HCT116 (cell line): ENCODE data around the gene PPEF1. TPM values are rescaled to one million over a fixed set of nuclear protein-coding genes. Genes with fewer than 3 reads are reported as not detected.

ENCODE experiments used
- ATAC-seq: fragments of 200-7000 bp; cut with Tn5 transposase; 2 replicates; pipeline ENCODE4 v1.9.1; 2020; ENCODE audit warnings: mild to moderate bottlenecking, moderate library complexity
- BruUV-seq: library from RNA; stranded (reverse); fragments of 400-500 nt; replicated peaks from 2 replicates; lab custom pipeline; 2021; lab: Mats Ljungman, UMichigan
- CTCF ChIA-PET: fragments of 300-600 bp; sonication (Branson Sonifier 250); formaldehyde crosslinking; loops from one replicate; lab custom pipeline; 2021; ENCODE audit warnings: antibody characterized with exemption; lab: Charles Lee
- POLR2A ChIA-PET: fragments of 300-600, 350-600 bp; sonication (Branson Sonifier 250); formaldehyde crosslinking; loops from one replicate; lab custom pipeline; 2021; ENCODE audit warnings: antibody characterized with exemption; lab: Charles Lee
- RAD21 ChIA-PET, 2 experiments: fragments of 300-600 bp; sonication (Branson Sonifier 250); formaldehyde crosslinking; loops; one replicate each; lab custom pipeline; 2023; ENCODE audit warnings: low total read pairs in 2 of 2; ENCODE audit not compliant: uncharacterized antibody in 2 of 2, unreplicated experiment in 2 of 2, low non-redundant PET in 1 of 2; lab: Charles Lee
- DNase-seq: peaks from one replicate; pipeline ENCODE4 v3.0.0-alpha.2; 2010; ENCODE audit warnings: low read depth, low spot score
- H2AFZ ChIP-seq: fragments of 200-600 bp; shearing (Covaris generic), sonication (generic); 2 replicates; pipeline ENCODE4 v1.6.1; 2017; ENCODE audit warnings: low read depth, mixed run types, mixed read lengths, antibody characterized with exemption, low read length; ENCODE audit not compliant: poor library complexity, severe bottlenecking
- H3K27ac ChIP-seq: 2 replicates; pipeline ENCODE4 v1.5.1; 2012; ENCODE audit warnings: low read depth, low read length
- H3K27me3 ChIP-seq: fragments of 200-600 bp; sonication (generic); 2 replicates; pipeline ENCODE4 v1.6.1; 2016; ENCODE audit warnings: mixed run types, low read length, mixed read lengths; ENCODE audit not compliant: insufficient read depth
- H3K36me3 ChIP-seq, 2 experiments: fragments of 200-500 bp in 1 of 2; fragments of 200-600 bp in 1 of 2; sonication (Bioruptor generic) in 1 of 2; sonication (generic) in 1 of 2; 2 replicates each; pipeline versions ENCODE4 v1.5.1 to v1.6.1; 2014 to 2016; ENCODE audit warnings: low read length in 2 of 2, inconsistent platforms in 1 of 2, mixed read lengths in 1 of 2, mixed run types in 1 of 2; ENCODE audit not compliant: insufficient read depth in 2 of 2, control insufficient read depth in 1 of 2
- H3K4me1 ChIP-seq, 2 experiments: fragments of 200-600 bp in 1 of 2; sonication (generic) in 1 of 2; 2 replicates each; pipeline versions ENCODE4 v1.5.1 to v1.6.1; 2012 to 2017; ENCODE audit warnings: low read length in 2 of 2, inconsistent platforms in 1 of 2, mild to moderate bottlenecking in 1 of 2, mixed read lengths in 1 of 2, mixed run types in 1 of 2, moderate library complexity in 1 of 2; ENCODE audit not compliant: insufficient read depth in 2 of 2, control insufficient read depth in 1 of 2
- H3K4me2 ChIP-seq: fragments of 200-600 bp; sonication (generic); 2 replicates; pipeline ENCODE4 v1.6.1; 2017; ENCODE audit warnings: mixed run types, low read length, mixed read lengths
- H3K4me3 ChIP-seq, 2 experiments: fragments of 200-600 bp in 1 of 2; sonication (generic) in 1 of 2; replicated peaks in 1 of 2; 2 replicates each; pipeline ENCODE4 v1.5.1; 2011 to 2016; ENCODE audit warnings: low read length in 2 of 2, control low read depth in 1 of 2, low read depth in 1 of 2, mild to moderate bottlenecking in 1 of 2, mixed read lengths in 1 of 2, mixed run types in 1 of 2
- H3K79me2 ChIP-seq: fragments of 200-600 bp; sonication (generic); 2 replicates; pipeline ENCODE4 v1.6.1; 2017; ENCODE audit warnings: mild to moderate bottlenecking, mixed run types, low read length, moderate library complexity, mixed read lengths; ENCODE audit not compliant: insufficient read depth
- H3K9ac ChIP-seq: fragments of 200-600 bp; sonication (generic); 2 replicates; pipeline ENCODE4 v1.6.1; 2016; ENCODE audit warnings: low read length, mixed read lengths
- H3K9me2 ChIP-seq: fragments of 200-600 bp; sonication (generic), shearing (Covaris generic); 2 replicates; pipeline ENCODE4 v1.6.1; 2017; ENCODE audit warnings: mixed run types, mild to moderate bottlenecking, moderate library complexity; ENCODE audit not compliant: insufficient read depth
- H3K9me3 ChIP-seq, 2 experiments: fragments of 200-500 bp in 1 of 2; fragments of 200-600 bp in 1 of 2; sonication (Bioruptor generic) in 1 of 2; sonication (generic) in 1 of 2; 2 replicates each; pipeline ENCODE4 v1.6.1; 2014 to 2017; ENCODE audit warnings: low read length in 2 of 2, mixed read lengths in 2 of 2, inconsistent platforms in 1 of 2, low read depth in 1 of 2, mild to moderate bottlenecking in 1 of 2, mixed run types in 1 of 2, moderate library complexity in 1 of 2; ENCODE audit not compliant: control insufficient read depth in 1 of 2, insufficient read depth in 1 of 2
- H4K20me1 ChIP-seq: fragments of 200-600 bp; sonication (generic), shearing (Covaris generic); 2 replicates; pipeline ENCODE4 v1.6.1; 2017; ENCODE audit warnings: mixed run types, mild to moderate bottlenecking, moderate library complexity; ENCODE audit not compliant: insufficient read depth
- CTCF ChIP-seq, 3 experiments: fragments of 200-600 bp in 1 of 3; sonication (generic) in 1 of 3; IDR thresholded peaks in 2 of 3; conservative IDR thresholded peaks in 1 of 3; 2 replicates each; pipeline ENCODE4 v1.5.1; 2012 to 2017; ENCODE audit warnings: low read depth in 2 of 3, low read length in 2 of 3, antibody characterized with exemption in 1 of 3, borderline replicate concordance in 1 of 3, control low read depth in 1 of 3, mild to moderate bottlenecking in 1 of 3, mixed read lengths in 1 of 3, mixed run types in 1 of 3, moderate library complexity in 1 of 3; ENCODE audit not compliant: insufficient read depth in 1 of 3
- ELF1 ChIP-seq: IDR thresholded peaks from 2 replicates; pipeline ENCODE4 v1.6.1; 2012; ENCODE audit warnings: low read depth, borderline replicate concordance
- JUND ChIP-seq: IDR thresholded peaks from 2 replicates; pipeline ENCODE4 v1.6.1; 2012
- POLR2A ChIP-seq: IDR thresholded peaks from 2 replicates; pipeline ENCODE4 v1.7.0; 2011; ENCODE audit warnings: borderline replicate concordance; ENCODE audit not compliant: insufficient read depth, insufficient read length; ENCODE audit errors: extremely low read depth
- REST ChIP-seq: IDR thresholded peaks from 2 replicates; pipeline ENCODE4 v1.6.1; 2012; ENCODE audit warnings: low read depth
- SIN3A ChIP-seq: IDR thresholded peaks from 2 replicates; pipeline ENCODE4 v1.6.1; 2012; ENCODE audit warnings: low read depth
- SP1 ChIP-seq: IDR thresholded peaks from 2 replicates; pipeline ENCODE4 v1.6.1; 2012; ENCODE audit warnings: low read depth
- intact Hi-C: fragments of 100-400 bp; cut with micrococcal nuclease; formaldehyde crosslinking; loops from 2 replicates; pipeline ENCODE4 v1.10.0; 2022
- total RNA-seq: library from RNA; stranded (reverse); gene quantifications from one replicate; pipeline ENCODE4 v1.2.1, GENCODE V29; 2021; ENCODE audit not compliant: unreplicated experiment

Gene PPEF1
- total RNA-seq, 1 experiment from 2014 or later, result not detected

- no peaks in the 10 kb centered on the region for H3K4me1 ChIP-seq
- RAD21 ChIA-PET, result no interaction called here
- intact Hi-C loops, result no loop called here
- TF ChIP-seq JUND (no peak), CTCF (IDR thresholded peaks at IDR 0.05 in 2 of 3, conservative IDR thresholded peaks at IDR 0.05 in 1 of 3; ENCODE audit: borderline replicate concordance in 1 of 3, insufficient read depth in 1 of 3, low read depth in 2 of 3, low read length in 2 of 3) (peak in 2 of 3 experiments; percentile 27 to 28; a peak in 3 of 6 replicates)
- TF ChIP-seq, all 23 proteins: peak for 1
- Histone ChIP-seq H3K27ac (no peak overlapping the region), H3K27me3 (no peaks in the 10 kb centered on the region), H3K4me3 (no peak overlapping the region), H3K9me2 (no peaks in the 10 kb centered on the region), H3K36me3 (no peaks in the 10 kb centered on the region), H3K9me3 (no peaks in the 10 kb centered on the region), H3K79me2 (no peaks in the 10 kb centered on the region), H3K4me2 (no peak overlapping the region), H2AFZ (no peak overlapping the region), H4K20me1 (no peaks in the 10 kb centered on the region), H3K9ac (no peak overlapping the region)
- peak; percentile 85 for ATAC-seq
- BruUV-seq, result no TSS peak
- ChIA-PET CTCF (no interaction called here), POLR2A (no interaction called here)
- no peak for DNase-seq
Observed at GRCh38 chrX:18664947-18665346, 42.5 kb upstream of the PPEF1 start.

- no peak overlapping the region for H3K9ac ChIP-seq
- no TSS peak for BruUV-seq
- ChIA-PET CTCF (no interaction called here), RAD21 (no interaction called here), POLR2A (no interaction called here)
- ATAC-seq (no peak), DNase-seq (no peak)
- H4K20me1 ChIP-seq, result no peaks in the 10 kb centered on the region
- H2AFZ ChIP-seq, result no peak overlapping the region
- no peaks in the 10 kb centered on the region for H3K9me3 ChIP-seq
- H3K36me3 ChIP-seq, result no peaks in the 10 kb centered on the region
- intact Hi-C loops, result no loop called here
- H3K4me1 ChIP-seq, result no peaks in the 10 kb centered on the region
- no peaks in the 10 kb centered on the region for H3K9me2 ChIP-seq
- H3K27me3 ChIP-seq, result no peaks in the 10 kb centered on the region
- no peak overlapping the region for H3K4me2 ChIP-seq
- no peak overlapping the region for H3K27ac ChIP-seq
- no peaks in the 10 kb centered on the region for H3K79me2 ChIP-seq
- no peak overlapping the region for H3K4me3 ChIP-seq
- no peak for TF ChIP-seq ELF1
- TF ChIP-seq POLR2A, result no peak
- no peak for TF ChIP-seq REST
- TF ChIP-seq SIN3A, result no peak
- no peak for TF ChIP-seq SP1
- TF ChIP-seq CTCF (IDR thresholded peaks at IDR 0.05 in 2 of 3, conservative IDR thresholded peaks at IDR 0.05 in 1 of 3; ENCODE audit: borderline replicate concordance in 1 of 3, insufficient read depth in 1 of 3, low read depth in 2 of 3, low read length in 2 of 3), result no peak
Observed at GRCh38 chrX:18666614-18667013, 40.8 kb upstream of the PPEF1 start.
